HCT116 (cell line): ENCODE data around the gene FNDC3B. TPM values are rescaled to one million over a fixed set of nuclear protein-coding genes. Genes with fewer than 3 reads are reported as not detected.

Experiments used
- ATAC-seq: fragments of 200-7000 bp; cut with Tn5 transposase; 2 replicates; pipeline ENCODE4 v1.9.1; 2020; ENCODE audit warnings: mild to moderate bottlenecking, moderate library complexity
- BruUV-seq: library from RNA; stranded (reverse); fragments of 400-500 nt; replicated peaks from 2 replicates; lab custom pipeline; 2021; lab: Mats Ljungman, UMichigan
- CTCF ChIA-PET: fragments of 300-600 bp; sonication (Branson Sonifier 250); formaldehyde crosslinking; loops from one replicate; lab custom pipeline; 2021; ENCODE audit warnings: antibody characterized with exemption; lab: Charles Lee
- POLR2A ChIA-PET: fragments of 300-600, 350-600 bp; sonication (Branson Sonifier 250); formaldehyde crosslinking; loops from one replicate; lab custom pipeline; 2021; ENCODE audit warnings: antibody characterized with exemption; lab: Charles Lee
- RAD21 ChIA-PET, 2 experiments: fragments of 300-600 bp; sonication (Branson Sonifier 250); formaldehyde crosslinking; loops; one replicate each; lab custom pipeline; 2023; ENCODE audit warnings: low total read pairs in 2 of 2; ENCODE audit not compliant: uncharacterized antibody in 2 of 2, unreplicated experiment in 2 of 2, low non-redundant PET in 1 of 2; lab: Charles Lee
- DNase-seq: peaks from one replicate; pipeline ENCODE4 v3.0.0-alpha.2; 2010; ENCODE audit warnings: low read depth, low spot score
- H2AFZ ChIP-seq: fragments of 200-600 bp; shearing (Covaris generic), sonication (generic); 2 replicates; pipeline ENCODE4 v1.6.1; 2017; ENCODE audit warnings: low read depth, mixed run types, mixed read lengths, antibody characterized with exemption, low read length; ENCODE audit not compliant: poor library complexity, severe bottlenecking
- H3K27ac ChIP-seq: 2 replicates; pipeline ENCODE4 v1.5.1; 2012; ENCODE audit warnings: low read depth, low read length
- H3K27me3 ChIP-seq: fragments of 200-600 bp; sonication (generic); 2 replicates; pipeline ENCODE4 v1.6.1; 2016; ENCODE audit warnings: mixed run types, low read length, mixed read lengths; ENCODE audit not compliant: insufficient read depth
- H3K36me3 ChIP-seq, 2 experiments: fragments of 200-500 bp in 1 of 2; fragments of 200-600 bp in 1 of 2; sonication (Bioruptor generic) in 1 of 2; sonication (generic) in 1 of 2; 2 replicates each; pipeline versions ENCODE4 v1.5.1 to v1.6.1; 2014 to 2016; ENCODE audit warnings: low read length in 2 of 2, inconsistent platforms in 1 of 2, mixed read lengths in 1 of 2, mixed run types in 1 of 2; ENCODE audit not compliant: insufficient read depth in 2 of 2, control insufficient read depth in 1 of 2
- H3K4me1 ChIP-seq, 2 experiments: fragments of 200-600 bp in 1 of 2; sonication (generic) in 1 of 2; 2 replicates each; pipeline versions ENCODE4 v1.5.1 to v1.6.1; 2012 to 2017; ENCODE audit warnings: low read length in 2 of 2, inconsistent platforms in 1 of 2, mild to moderate bottlenecking in 1 of 2, mixed read lengths in 1 of 2, mixed run types in 1 of 2, moderate library complexity in 1 of 2; ENCODE audit not compliant: insufficient read depth in 2 of 2, control insufficient read depth in 1 of 2
- H3K4me2 ChIP-seq: fragments of 200-600 bp; sonication (generic); 2 replicates; pipeline ENCODE4 v1.6.1; 2017; ENCODE audit warnings: mixed run types, low read length, mixed read lengths
- H3K4me3 ChIP-seq, 2 experiments: fragments of 200-600 bp in 1 of 2; sonication (generic) in 1 of 2; replicated peaks in 1 of 2; 2 replicates each; pipeline ENCODE4 v1.5.1; 2011 to 2016; ENCODE audit warnings: low read length in 2 of 2, control low read depth in 1 of 2, low read depth in 1 of 2, mild to moderate bottlenecking in 1 of 2, mixed read lengths in 1 of 2, mixed run types in 1 of 2
- H3K79me2 ChIP-seq: fragments of 200-600 bp; sonication (generic); 2 replicates; pipeline ENCODE4 v1.6.1; 2017; ENCODE audit warnings: mild to moderate bottlenecking, mixed run types, low read length, moderate library complexity, mixed read lengths; ENCODE audit not compliant: insufficient read depth
- H3K9ac ChIP-seq: fragments of 200-600 bp; sonication (generic); 2 replicates; pipeline ENCODE4 v1.6.1; 2016; ENCODE audit warnings: low read length, mixed read lengths
- H3K9me2 ChIP-seq: fragments of 200-600 bp; sonication (generic), shearing (Covaris generic); 2 replicates; pipeline ENCODE4 v1.6.1; 2017; ENCODE audit warnings: mixed run types, mild to moderate bottlenecking, moderate library complexity; ENCODE audit not compliant: insufficient read depth
- H3K9me3 ChIP-seq, 2 experiments: fragments of 200-500 bp in 1 of 2; fragments of 200-600 bp in 1 of 2; sonication (Bioruptor generic) in 1 of 2; sonication (generic) in 1 of 2; 2 replicates each; pipeline ENCODE4 v1.6.1; 2014 to 2017; ENCODE audit warnings: low read length in 2 of 2, mixed read lengths in 2 of 2, inconsistent platforms in 1 of 2, low read depth in 1 of 2, mild to moderate bottlenecking in 1 of 2, mixed run types in 1 of 2, moderate library complexity in 1 of 2; ENCODE audit not compliant: control insufficient read depth in 1 of 2, insufficient read depth in 1 of 2
- H4K20me1 ChIP-seq: fragments of 200-600 bp; sonication (generic), shearing (Covaris generic); 2 replicates; pipeline ENCODE4 v1.6.1; 2017; ENCODE audit warnings: mixed run types, mild to moderate bottlenecking, moderate library complexity; ENCODE audit not compliant: insufficient read depth
- CBX3 ChIP-seq: IDR thresholded peaks from 2 replicates; pipeline ENCODE4 v1.6.1; 2012; ENCODE audit warnings: low read depth
- ELF1 ChIP-seq: IDR thresholded peaks from 2 replicates; pipeline ENCODE4 v1.6.1; 2012; ENCODE audit warnings: low read depth, borderline replicate concordance
- JUND ChIP-seq: IDR thresholded peaks from 2 replicates; pipeline ENCODE4 v1.6.1; 2012
- POLR2A ChIP-seq: IDR thresholded peaks from 2 replicates; pipeline ENCODE4 v1.7.0; 2011; ENCODE audit warnings: borderline replicate concordance; ENCODE audit not compliant: insufficient read depth, insufficient read length; ENCODE audit errors: extremely low read depth
- POLR2AphosphoS5 ChIP-seq: IDR thresholded peaks from 2 replicates; pipeline ENCODE4 v1.6.1; 2011; ENCODE audit warnings: mild to moderate bottlenecking, low read depth, low read length, moderate library complexity
- RAD21 ChIP-seq: IDR thresholded peaks from 2 replicates; pipeline ENCODE4 v1.6.1; 2012; ENCODE audit warnings: low read depth, mild to moderate bottlenecking
- SP1 ChIP-seq: IDR thresholded peaks from 2 replicates; pipeline ENCODE4 v1.6.1; 2012; ENCODE audit warnings: low read depth
- SRF ChIP-seq: IDR thresholded peaks from 2 replicates; pipeline ENCODE4 v1.6.1; 2012; ENCODE audit warnings: low read depth
- TCF7L2 ChIP-seq: IDR thresholded peaks from 2 replicates; pipeline ENCODE4 v1.7.0; 2011; ENCODE audit warnings: borderline replicate concordance, inconsistent platforms; ENCODE audit not compliant: insufficient read depth, insufficient read length; ENCODE audit errors: extremely low read depth
- YY1 ChIP-seq: IDR thresholded peaks from 2 replicates; pipeline ENCODE4 v1.6.1; 2011; ENCODE audit warnings: low read length, low read depth, moderate library complexity, mild to moderate bottlenecking; ENCODE audit not compliant: insufficient replicate concordance; ENCODE audit errors: extremely low read depth
- intact Hi-C: fragments of 100-400 bp; cut with micrococcal nuclease; formaldehyde crosslinking; loops from 2 replicates; pipeline ENCODE4 v1.10.0; 2022
- total RNA-seq: library from RNA; stranded (reverse); gene quantifications from one replicate; pipeline ENCODE4 v1.2.1, GENCODE V29; 2021; ENCODE audit not compliant: unreplicated experiment
- TF ChIP-seq, protein P1 (sequence below), 3 experiments: fragments of 200-600 bp in 1 of 3; sonication (generic) in 1 of 3; IDR thresholded peaks in 2 of 3; conservative IDR thresholded peaks in 1 of 3; 2 replicates each; pipeline ENCODE4 v1.5.1; 2012 to 2017; ENCODE audit warnings: low read depth in 2 of 3, low read length in 2 of 3, antibody characterized with exemption in 1 of 3, borderline replicate concordance in 1 of 3, control low read depth in 1 of 3, mild to moderate bottlenecking in 1 of 3, mixed read lengths in 1 of 3, mixed run types in 1 of 3, moderate library complexity in 1 of 3; ENCODE audit not compliant: insufficient read depth in 1 of 3

Gene FNDC3B
- total RNA-seq, 1 experiment from 2014 or later: 45.7 TPM

- Histone ChIP-seq H3K9ac (no peak overlapping the region), H3K4me2 (no peak overlapping the region), H4K20me1 (no peaks in the 10 kb centered on the region), H3K9me3 (no peaks in the 10 kb centered on the region)
- POLR2A ChIA-PET: no interaction called here
- intact Hi-C loops: loop anchor here (5.0 to 10.0 kb wide), 2 partner anchors 693 to 1376 kb away; no protein-coding TSS in a partner anchor
- no peak for TF ChIP-seq YY1
- TF ChIP-seq SP1: no peak
- no peak for TF ChIP-seq RAD21
- TF ChIP-seq POLR2AphosphoS5: no peak
- TF ChIP-seq JUND: no peak
- no peak for TF ChIP-seq SRF
- no peak for TF ChIP-seq ELF1
- no peak for TF ChIP-seq TCF7L2
- no peak for TF ChIP-seq CBX3
- no peak for TF ChIP-seq POLR2A
- TF ChIP-seq, all 23 proteins: peak for 0
- Histone ChIP-seq H3K9me2 (no peaks in the 10 kb centered on the region), H3K27me3 (no peaks in the 10 kb centered on the region), H2AFZ (no peak overlapping the region), H3K36me3 (peaks cover 7 to 13% of the 10 kb centered on the region in 2 experiments; a peak in 3 of 4 replicates), H3K4me1 (no peaks in the 10 kb centered on the region), H3K27ac (no peak overlapping the region), H3K4me3 (no peak overlapping the region), H3K79me2 (no peaks in the 10 kb centered on the region)
- no TSS peak for BruUV-seq
- ATAC-seq: no peak
- no peak for DNase-seq
- CTCF ChIA-PET: interaction anchor here (1.3 to 2.7 kb wide), 4 partner anchors 9 to 506 kb away, joined by 4 to 36 read pairs (median 6); no protein-coding TSS in a partner anchor
- RAD21 ChIA-PET: interaction anchor here in 1 of 2 experiments (0.7 kb wide), 1 partner anchor 387 kb away, joined by 3 read pairs; no protein-coding TSS in a partner anchor
Measured at GRCh38 chr3:172340583-172340982, 301.2 kb downstream of the FNDC3B start.

- Histone ChIP-seq H3K4me2 (no peak overlapping the region), H3K36me3 (peaks cover 5 to 16% of the 10 kb centered on the region in 2 experiments; a peak in 2 of 4 replicates), H4K20me1 (no peaks in the 10 kb centered on the region), H3K4me1 (no peaks in the 10 kb centered on the region), H3K9me2 (no peaks in the 10 kb centered on the region)
- ChIA-PET RAD21 (interaction anchor here in 1 of 2 experiments (0.6 kb wide), 1 partner anchor 283 kb away, joined by 3 read pairs; no protein-coding TSS in a partner anchor), POLR2A (no interaction called here)
- no TSS peak for BruUV-seq
- intact Hi-C loops: loop anchor here (5.0 to 10.0 kb wide), 2 partner anchors 694 to 1377 kb away; no protein-coding TSS in a partner anchor
- DNase-seq (peak; percentile 48), ATAC-seq (peak; percentile 80)
- TF ChIP-seq RAD21: peak; percentile 77
- TF ChIP-seq ELF1: no peak
- TF ChIP-seq, protein P1, sequence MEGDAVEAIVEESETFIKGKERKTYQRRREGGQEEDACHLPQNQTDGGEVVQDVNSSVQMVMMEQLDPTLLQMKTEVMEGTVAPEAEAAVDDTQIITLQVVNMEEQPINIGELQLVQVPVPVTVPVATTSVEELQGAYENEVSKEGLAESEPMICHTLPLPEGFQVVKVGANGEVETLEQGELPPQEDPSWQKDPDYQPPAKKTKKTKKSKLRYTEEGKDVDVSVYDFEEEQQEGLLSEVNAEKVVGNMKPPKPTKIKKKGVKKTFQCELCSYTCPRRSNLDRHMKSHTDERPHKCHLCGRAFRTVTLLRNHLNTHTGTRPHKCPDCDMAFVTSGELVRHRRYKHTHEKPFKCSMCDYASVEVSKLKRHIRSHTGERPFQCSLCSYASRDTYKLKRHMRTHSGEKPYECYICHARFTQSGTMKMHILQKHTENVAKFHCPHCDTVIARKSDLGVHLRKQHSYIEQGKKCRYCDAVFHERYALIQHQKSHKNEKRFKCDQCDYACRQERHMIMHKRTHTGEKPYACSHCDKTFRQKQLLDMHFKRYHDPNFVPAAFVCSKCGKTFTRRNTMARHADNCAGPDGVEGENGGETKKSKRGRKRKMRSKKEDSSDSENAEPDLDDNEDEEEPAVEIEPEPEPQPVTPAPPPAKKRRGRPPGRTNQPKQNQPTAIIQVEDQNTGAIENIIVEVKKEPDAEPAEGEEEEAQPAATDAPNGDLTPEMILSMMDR (IDR thresholded peaks at IDR 0.05 in 2 of 3, conservative IDR thresholded peaks at IDR 0.05 in 1 of 3; ENCODE audit: borderline replicate concordance in 1 of 3, insufficient read depth in 1 of 3, low read depth in 2 of 3, low read length in 2 of 3): peak; percentile 50 to 67 (median 57); a peak in 5 of 6 replicates
- TF ChIP-seq, all 23 proteins: peak for 2
- Histone ChIP-seq H3K9me3 (no peaks in the 10 kb centered on the region), H3K4me3 (no peak overlapping the region), H2AFZ (no peak overlapping the region), H3K27ac (no peak overlapping the region), H3K27me3 (no peaks in the 10 kb centered on the region), H3K9ac (no peak overlapping the region), H3K79me2 (no peaks in the 10 kb centered on the region)
- CTCF ChIA-PET: interaction anchor here (0.6 to 2.7 kb wide), 12 partner anchors 9 to 681 kb away, joined by 3 to 36 read pairs (median 5); no protein-coding TSS in a partner anchor
Measured at GRCh38 chr3:172341482-172342059, 302.2 kb downstream of the FNDC3B start.
